GM12874 (cell line): ENCODE measurements around the gene ZNF555.

Source experiments
- TF ChIP-seq, protein P1 (sequence below): IDR thresholded peaks from 2 replicates; pipeline ENCODE4 v1.5.1; 2011; ENCODE audit warnings: low read depth, mild to moderate bottlenecking, control low read depth, low read length, moderate library complexity; ENCODE audit not compliant: insufficient read depth

ZNF555 gene

DNA sequence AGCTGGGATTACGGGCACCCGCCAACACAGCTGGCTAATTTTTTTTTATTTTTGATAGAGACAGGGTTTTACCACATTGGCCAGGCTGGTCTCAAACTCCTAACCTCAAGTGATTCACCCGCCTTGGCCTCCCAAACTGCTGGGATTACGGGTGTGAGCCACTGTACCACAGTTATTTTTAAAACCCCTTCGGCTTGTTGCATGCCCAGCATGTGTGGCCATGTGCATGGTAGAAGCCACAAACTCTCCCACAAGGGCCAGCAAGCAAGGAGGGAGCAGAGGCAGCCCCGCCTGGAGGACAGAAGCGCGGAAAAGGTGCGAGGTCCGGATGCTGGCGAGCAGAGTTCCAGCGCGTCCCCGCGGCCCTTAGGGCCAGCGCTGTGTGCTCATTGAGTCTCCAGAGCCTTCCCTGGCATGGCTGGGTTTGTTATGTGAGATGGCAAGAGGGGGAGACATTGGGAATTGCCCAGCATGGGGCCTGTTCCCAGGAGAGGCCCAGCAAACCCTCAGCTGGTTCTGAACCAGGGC lies 43.1 kb upstream of the ZNF555 start:
- TF ChIP-seq, protein P1, sequence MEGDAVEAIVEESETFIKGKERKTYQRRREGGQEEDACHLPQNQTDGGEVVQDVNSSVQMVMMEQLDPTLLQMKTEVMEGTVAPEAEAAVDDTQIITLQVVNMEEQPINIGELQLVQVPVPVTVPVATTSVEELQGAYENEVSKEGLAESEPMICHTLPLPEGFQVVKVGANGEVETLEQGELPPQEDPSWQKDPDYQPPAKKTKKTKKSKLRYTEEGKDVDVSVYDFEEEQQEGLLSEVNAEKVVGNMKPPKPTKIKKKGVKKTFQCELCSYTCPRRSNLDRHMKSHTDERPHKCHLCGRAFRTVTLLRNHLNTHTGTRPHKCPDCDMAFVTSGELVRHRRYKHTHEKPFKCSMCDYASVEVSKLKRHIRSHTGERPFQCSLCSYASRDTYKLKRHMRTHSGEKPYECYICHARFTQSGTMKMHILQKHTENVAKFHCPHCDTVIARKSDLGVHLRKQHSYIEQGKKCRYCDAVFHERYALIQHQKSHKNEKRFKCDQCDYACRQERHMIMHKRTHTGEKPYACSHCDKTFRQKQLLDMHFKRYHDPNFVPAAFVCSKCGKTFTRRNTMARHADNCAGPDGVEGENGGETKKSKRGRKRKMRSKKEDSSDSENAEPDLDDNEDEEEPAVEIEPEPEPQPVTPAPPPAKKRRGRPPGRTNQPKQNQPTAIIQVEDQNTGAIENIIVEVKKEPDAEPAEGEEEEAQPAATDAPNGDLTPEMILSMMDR = no peak

DNA sequence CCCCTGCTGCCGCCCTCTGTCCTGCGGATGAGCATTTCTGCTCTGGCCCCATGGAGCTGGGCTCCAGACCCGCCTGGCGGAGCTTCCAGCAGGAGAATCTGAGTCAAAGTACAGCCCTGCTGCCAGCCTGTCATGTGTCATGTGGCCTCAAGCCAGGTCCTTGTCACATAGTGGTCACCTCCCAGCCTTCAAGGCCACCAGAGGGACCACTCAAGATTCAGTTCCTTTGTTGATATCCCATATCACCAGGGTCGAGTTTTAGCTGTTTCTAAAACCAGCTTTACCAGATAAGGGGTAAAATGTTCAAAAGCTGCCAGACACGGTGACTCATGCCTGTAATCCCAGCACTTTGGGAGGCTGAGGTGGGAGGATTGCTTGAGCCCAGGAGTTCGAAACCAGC lies 42.5 kb upstream of the ZNF555 start:
- TF ChIP-seq, protein P1 = no peak

DNA sequence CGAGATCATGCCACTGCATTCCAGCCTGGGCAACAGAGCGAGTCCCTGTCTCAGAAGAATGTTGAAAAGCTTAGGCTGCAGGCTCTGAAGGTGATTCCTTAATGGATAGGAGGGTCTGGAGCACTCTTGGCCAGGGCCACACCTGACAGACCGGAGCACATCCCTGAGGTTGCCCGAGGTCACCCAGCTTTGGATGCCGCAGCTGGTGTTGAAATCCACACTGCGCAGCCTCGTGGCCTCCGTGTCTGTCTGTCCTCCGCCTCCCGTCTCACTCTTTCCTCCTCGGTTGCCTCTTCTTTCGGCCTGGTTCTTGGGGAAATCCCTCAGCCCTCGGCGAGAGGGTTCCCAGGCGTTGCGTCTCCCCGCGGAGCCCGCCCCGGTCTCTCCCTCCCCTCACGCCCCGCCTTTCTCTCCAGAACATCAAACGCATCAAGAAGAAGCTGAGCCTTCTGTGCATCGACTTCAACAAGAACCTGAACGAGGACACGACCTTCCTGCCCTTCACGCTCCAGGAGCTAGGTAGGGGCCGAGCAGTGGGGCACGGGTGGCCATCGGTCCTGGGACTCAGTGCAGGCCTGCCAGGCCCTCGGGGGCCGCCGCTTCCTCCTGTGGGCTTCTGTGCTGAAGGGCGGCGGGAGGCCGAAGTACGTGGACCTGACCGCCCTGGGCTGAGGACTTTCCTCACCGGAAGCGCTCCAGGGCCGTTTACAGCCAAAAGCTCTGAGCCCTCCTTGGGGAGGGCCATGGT lies 41.8 kb upstream of the ZNF555 start:
- TF ChIP-seq, protein P1 = no peak

DNA sequence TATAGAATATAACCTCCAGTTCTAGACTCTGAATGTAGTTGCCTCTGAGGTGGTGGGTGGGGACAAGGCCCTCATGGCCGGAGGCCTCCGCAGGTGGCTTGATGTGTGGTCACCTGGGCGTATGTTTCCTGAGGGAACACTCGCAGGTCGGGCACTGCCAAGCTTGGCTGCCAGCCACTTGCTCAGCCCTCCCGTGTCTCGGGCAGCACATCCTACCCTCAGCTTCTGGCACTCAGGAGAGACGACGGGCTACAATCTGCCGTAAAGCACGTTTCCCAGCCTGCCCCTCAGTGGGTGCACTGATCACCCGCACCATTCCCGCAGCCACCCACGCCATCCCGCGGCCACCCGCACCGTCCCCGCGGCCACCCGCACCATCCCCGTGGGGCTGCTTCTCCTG lies 40.8 kb upstream of the ZNF555 start:
- TF ChIP-seq, protein P1 = no peak

DNA sequence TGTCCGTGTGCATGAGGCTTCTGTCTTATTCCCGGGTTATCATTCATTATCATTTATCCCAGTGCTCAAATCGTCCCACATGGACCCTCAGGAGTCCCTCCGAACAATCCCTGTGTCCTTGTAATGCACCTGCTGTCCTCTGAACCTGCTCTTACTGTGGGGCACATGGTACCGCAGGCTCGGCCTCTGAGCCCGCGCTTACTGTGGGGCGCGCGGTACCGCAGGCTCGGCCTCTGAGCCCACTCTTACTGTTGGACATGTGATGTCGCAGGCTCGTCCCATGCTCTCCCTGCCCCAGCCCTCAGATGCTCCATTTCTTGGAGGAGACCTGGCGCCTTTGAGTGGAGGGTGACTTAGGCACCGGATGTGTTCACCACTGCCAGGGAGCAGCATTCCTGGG lies 38.4 kb upstream of the ZNF555 start:
- TF ChIP-seq, protein P1 = no peak

DNA sequence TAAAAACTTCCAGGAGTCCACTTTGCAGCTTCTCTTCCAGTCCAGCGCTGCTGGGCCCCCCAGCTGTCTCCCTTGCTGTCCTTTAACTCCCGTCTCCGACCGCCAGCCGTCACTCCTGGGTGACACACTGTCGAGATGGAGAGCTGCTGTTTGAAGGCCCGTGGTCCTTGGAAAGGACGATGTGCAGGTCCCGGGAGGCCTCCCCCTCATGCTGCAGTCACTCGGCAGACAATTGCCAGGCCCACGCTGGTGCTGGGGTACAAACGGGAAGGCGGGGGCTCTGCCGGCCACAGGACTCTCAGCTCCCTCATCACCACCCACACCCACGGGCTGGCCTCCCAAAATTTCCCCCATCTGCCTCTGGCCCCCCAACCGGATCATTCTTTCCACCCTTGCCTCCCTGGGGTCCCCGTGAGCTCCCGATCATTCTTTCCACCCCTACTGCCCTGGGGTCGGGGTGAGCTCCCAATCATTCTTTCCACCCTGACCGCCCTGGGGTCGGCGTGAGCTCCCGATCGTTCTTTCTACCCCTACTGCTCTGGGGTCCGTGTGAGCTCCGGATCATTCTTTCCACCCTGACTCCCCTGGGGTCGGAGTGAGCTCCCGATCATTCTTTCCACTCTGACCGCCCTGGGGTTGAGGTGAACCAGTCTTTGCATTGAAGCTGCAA lies 37.7 kb upstream of the ZNF555 start:
- TF ChIP-seq, protein P1 = no peak

DNA sequence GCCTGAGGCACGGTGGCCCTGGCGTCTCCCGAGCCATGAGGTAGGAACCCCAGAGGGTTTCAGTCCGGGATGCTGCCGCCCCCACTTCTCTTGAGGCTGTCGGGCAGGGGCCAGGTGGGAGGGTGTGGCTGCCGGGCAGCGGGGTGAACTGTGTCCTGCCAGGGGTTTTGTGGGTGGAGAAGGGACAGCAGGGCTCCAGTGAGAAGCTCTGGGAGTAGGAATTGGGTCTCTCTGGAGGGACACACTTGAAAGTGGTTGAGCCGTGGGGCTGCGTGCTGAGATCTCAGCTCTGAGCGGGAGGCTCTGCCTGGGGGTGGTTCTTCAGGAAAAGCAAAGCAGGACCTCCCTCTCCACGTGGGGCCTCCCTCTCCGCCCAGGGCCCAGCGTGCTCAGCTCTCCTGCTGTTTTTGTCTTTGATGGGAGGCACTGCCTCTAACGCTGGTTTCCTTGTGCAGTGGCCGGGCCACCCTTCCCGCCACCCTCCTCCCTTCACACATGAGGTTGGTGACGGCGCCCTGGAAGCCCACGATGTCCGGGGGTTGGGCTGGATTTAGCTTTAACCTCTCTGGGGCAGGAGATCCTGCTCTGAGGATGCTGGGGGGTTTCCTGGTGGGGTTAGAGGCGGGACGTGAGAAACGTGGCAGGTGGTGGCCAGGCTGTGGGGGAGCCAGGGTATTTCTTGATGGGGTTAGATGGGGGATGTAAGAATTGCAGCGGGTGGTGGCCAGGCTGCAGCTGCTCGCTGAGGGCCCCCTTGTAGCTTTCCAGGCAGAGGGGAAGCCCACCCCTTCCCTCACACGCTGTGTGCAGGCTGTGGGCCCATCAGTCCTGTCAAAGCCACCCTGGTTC lies 36.9 kb upstream of the ZNF555 start:
- TF ChIP-seq, protein P1 = no peak
